HG03558 (cell line): ENCODE measurements around the gene TMEM273.

Source experiments
- ATAC-seq: cut with Tn5 transposase; IDR thresholded peaks from one replicate; pipeline ENCODE4 v1.9.1; 2021; ENCODE audit warnings: moderate number of reproducible peaks; ENCODE audit not compliant: unreplicated experiment; ENCODE audit errors: extremely low read depth

The TMEM273 gene

GRCh38 chr10:49105076-49105475 lies 83.1 kb downstream of the TMEM273 start:
- ATAC-seq = no peak
